Activated CD4-positive, alpha-beta T cell treated with anti-CD3 and anti-CD28 coated beads, Interleukin-2, amount 50 U/mL, for 1 hour (primary cell): ENCODE results near the gene RGS6.

Experiments
- DNase-seq: peaks from one replicate; pipeline ENCODE4 v3.0.0-alpha.2; 2020

Gene RGS6

GRCh38 chr14:72419226-72419775 is 487.1 kb downstream of the RGS6 start:
- DNase-seq = no peak

DNA sequence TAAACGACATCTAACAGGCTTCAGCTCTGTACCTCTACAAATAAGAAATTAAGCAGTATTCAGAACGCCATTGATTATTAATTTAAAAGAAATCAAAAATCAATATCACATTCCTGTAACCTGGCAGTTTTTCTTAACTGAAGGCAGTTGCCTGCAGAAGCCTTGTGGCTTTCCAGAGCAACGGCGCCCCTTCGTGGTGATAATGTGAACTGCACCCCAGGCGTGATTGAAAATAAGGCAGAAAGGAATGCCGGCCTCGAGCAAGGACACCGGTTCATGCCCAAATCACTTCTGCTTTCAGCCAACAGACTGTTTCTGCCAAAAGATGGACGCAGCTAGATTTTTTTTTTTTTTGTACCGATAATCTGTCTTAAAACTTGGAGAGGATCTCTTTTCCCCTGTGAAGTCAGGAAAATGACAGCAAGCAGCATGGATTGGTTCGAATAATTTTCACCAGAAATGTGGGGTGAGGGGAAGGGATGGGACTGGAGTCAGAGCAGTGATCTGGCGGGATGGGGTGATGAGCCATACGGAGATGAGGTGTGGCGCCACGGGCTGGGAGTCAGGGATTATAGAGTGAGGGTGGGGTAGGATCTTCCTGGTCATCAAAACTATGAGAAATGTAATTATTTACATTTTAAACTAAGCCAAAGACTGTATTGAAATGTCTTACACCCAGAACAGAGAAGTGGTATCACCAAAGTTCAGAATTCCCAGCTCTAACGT is 488.7 kb downstream of the RGS6 start:
- DNase-seq = peak; percentile 58

DNA sequence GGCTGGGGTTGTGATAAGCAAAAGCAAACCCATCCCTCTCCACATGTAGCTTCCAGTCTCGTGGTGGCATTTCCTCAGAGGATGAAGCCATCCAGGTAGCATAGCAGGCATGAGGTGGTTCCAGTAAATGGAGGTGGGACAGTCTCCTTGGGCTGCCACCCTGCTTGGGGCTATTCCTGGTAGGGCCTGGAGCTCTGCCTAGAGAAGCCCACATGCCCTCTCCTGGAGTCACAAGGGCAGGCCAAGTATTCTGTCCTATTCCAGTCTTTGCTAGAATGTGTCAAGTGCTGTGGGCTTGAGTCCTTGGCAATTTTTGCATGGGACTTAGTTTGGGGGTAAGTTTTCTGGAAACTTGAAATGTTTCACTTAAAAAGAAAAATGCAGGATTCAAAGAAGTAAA is 491.7 kb downstream of the RGS6 start:
- DNase-seq = no peak

DNA sequence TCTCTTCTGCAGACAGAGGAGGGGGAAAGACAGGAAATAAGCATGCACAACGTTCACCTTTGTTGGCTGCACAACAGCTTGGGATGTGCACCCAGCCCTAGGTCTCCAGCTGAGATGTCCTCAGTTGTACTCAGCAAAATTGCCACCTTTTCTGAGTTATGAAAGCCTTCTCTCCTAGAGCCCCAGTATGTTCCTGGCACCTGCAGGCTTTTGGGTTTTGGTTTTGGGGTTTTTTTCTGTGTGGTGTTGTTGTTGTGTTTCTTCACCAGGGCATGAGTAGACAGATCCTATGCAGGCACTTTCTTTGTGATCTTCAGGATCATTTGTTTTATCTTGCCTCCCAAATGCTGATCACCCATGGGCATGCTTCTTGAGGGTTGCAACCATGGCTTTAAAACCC is 498.2 kb downstream of the RGS6 start:
- DNase-seq = no peak

GRCh38 chr14:72432748-72433147 is 500.5 kb downstream of the RGS6 start:
- DNase-seq = no peak

DNA sequence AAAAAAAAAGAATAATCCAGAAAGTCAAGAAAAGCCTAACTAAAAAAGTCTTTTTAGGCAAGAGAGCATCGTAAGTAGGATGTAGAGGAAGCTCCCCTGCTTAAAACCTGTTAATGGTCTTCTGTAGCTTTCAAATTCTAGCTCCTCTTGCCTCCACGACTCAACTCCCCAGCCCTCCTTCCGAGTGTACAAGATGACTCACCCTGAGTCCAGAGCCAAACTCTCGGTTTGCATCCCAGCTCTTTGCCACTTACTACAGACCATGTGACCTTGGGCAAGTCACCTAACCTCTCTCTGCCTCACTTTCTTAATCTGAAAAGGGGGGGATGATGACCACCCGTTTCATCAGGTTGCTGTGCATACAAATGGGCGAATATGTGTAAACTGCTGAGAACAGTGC is 501.3 kb downstream of the RGS6 start:
- DNase-seq = no peak

DNA sequence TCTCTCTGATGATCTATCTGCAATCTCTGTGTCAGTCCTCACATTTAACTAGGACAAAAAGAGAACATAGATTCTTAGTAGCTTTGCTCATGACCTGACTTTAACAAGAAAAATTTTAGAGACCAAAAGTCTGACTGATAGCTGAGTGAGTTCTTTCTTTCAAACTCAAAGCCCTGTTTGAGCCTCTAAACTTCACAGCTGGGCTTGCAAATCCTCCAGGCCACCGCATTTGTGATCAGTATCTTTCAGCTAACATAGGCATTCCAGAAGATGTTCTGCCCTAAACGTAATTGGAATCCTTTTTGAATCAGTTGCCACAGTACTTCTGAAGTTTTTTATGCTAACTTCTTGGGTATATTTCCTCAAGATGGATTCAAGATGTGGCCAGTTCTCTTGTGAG is 502.6 kb downstream of the RGS6 start:
- DNase-seq = no peak

GRCh38 chr14:72439707-72440106 is 507.5 kb downstream of the RGS6 start:
- DNase-seq = no peak

- DNase-seq = no peak
These were observed 511.0 kb downstream of the RGS6 start for GRCh38 chr14:72443256-72443655.

DNA sequence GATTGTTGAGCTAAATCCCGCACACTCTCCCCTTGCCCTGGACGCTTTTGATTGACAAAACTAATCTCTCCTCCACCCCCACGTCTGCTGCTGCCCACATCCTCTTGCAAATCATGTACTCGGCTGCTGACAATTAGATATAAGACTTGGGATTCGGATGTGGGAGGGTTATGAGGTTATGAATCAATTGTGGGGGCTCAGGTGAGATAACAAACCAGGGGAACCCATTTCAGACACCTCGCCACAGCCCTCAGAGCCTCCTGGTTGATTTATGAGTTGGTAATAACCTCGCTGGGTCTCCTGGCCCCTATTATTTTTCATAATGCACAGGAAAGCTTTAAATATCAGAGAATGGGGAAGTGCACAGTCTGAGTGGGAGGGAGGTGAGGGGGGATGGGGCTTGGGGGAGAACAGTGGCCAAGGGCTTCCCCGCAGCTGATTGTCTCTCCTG is 511.8 kb downstream of the RGS6 start:
- peak; percentile 3 for DNase-seq

- no peak for DNase-seq
These were observed 512.5 kb downstream of the RGS6 start for GRCh38 chr14:72444701-72445100.

- no peak for DNase-seq
These were observed 516.0 kb downstream of the RGS6 start for GRCh38 chr14:72448212-72448611.

GRCh38 chr14:72450473-72451044 is 518.3 kb downstream of the RGS6 start:
- DNase-seq = no peak

GRCh38 chr14:72451054-72451972 is 519.1 kb downstream of the RGS6 start:
- DNase-seq = peak; percentile 23

GRCh38 chr14:72452774-72453173 is 520.5 kb downstream of the RGS6 start:
- no peak for DNase-seq

GRCh38 chr14:72454388-72455160 is 522.3 kb downstream of the RGS6 start:
- no peak for DNase-seq

DNA sequence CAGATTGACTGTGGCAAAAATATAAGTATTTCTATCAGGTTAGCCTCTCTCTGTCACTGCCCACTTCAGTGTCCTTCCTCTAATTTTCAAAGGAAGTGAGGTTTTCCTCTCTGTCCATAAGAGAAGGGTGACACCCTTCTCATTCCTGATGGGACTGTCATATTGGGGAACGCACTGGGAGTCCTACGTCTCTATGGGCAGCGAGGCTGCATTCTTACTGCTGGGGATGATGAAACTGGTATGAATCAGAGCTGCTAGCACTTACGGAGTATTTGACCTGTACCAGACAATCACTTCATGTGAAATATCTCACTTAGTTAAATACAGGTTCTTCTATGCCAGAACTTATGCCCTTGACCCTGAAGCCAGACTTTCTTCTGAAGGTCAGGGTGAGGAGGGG is 525.4 kb downstream of the RGS6 start:
- no peak for DNase-seq

GRCh38 chr14:72462056-72462455 is 529.8 kb downstream of the RGS6 start:
- no peak for DNase-seq

- no peak for DNase-seq
These were observed 531.1 kb downstream of the RGS6 start for GRCh38 chr14:72463291-72463866.

DNA sequence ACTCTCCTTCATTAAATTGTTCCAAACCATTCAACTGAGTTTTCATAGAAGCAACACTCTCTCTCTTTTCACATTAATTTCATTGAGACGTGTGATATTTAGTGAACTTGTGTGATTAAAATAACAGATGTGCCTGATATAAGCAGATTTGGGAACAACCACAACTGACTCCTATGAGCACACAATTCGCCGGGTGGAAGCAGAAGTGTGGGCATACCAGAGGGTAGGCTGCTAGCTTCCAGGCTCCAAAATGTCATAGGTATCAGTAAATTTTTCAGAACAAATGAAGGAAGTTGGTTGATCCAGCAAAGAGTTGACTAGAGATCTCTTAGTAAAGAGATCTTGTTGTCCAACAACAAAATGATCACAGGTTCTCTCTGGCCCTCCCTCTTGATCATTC is 532.0 kb downstream of the RGS6 start:
- DNase-seq = no peak

DNA sequence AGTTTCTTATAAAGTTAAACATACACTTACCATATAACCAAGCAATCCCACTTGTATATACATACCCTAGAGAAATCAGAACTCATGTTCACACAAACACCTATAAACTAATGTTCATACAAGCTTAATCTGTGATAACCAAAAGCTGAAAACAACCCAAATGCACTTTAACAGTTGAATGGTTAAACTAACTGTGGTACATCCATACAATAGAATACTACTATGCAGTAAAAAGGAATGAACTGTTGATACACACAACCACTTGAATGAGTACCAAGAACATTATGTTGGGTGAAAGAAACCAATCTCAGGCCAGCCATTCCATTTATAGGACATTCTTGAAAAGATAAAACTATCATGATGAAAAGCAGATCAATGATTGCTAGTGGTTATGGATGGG is 534.1 kb downstream of the RGS6 start:
- no peak for DNase-seq

GRCh38 chr14:72471346-72471745 is 539.1 kb downstream of the RGS6 start:
- no peak for DNase-seq
